Measurements from ENCODE around the gene SHC3. TPM values are rescaled to one million over a fixed set of nuclear protein-coding genes. Genes with fewer than 3 reads are reported as not detected.

The SHC3 gene
- total RNA-seq, 1 experiment from 2014 or later, result 1.8 TPM

DNA sequence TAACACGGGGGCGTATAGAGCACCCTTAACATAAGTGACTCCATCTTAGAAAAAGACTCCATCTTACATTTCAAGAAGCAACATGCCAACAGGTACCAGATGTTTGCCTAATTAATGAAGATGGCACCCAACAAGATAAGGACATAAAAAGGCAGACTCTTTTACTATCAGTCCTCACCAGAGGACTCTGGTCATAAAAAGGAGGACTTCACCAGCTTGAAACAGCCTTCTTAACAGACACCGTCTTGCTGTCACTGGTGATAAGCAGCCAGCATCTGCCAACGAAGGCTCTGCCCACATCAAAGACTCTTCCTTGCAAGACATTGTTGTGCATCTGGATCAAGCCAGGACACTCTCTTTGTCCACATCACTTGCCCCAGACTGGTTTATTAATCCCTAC lies 107.0 kb downstream of the SHC3 start:
- no peak for DNase-seq
- Histone ChIP-seq H4K8ac (replicated peaks; ENCODE audit: insufficient read length, low read depth, low read length) (no peak overlapping the region), H3K23me2 (ENCODE audit: insufficient read length, low read depth, low read length, poor library complexity, severe bottlenecking) (no peaks in the 10 kb centered on the region), H3K9me3 (ENCODE audit: control insufficient read depth, low read depth, low read length) (no peaks in the 10 kb centered on the region), H2BK15ac (ENCODE audit: low read depth, low read length) (no peak overlapping the region), H3K4me1 (ENCODE audit: insufficient read depth, low read length) (no peaks in the 10 kb centered on the region), H3K27me3 (ENCODE audit: insufficient read depth, low read length) (no peaks in the 10 kb centered on the region), H2BK120ac (ENCODE audit: low read depth, low read length, poor library complexity, severe bottlenecking) (no peak overlapping the region), H3K9ac (ENCODE audit: extremely low read depth, insufficient read length, low read length) (no peak overlapping the region), H3T11ph (ENCODE audit: low read length) (no peak overlapping the region), H3K27ac (ENCODE audit: insufficient read length, low read depth, low read length) (no peak overlapping the region), H2AK5ac (ENCODE audit: insufficient read length, low read length) (no peak overlapping the region), H3K4ac (ENCODE audit: low read depth, low read length) (no peak overlapping the region), H3K79me1 (ENCODE audit: insufficient read depth, low read depth, low read length, poor library complexity, severe bottlenecking) (no peaks in the 10 kb centered on the region), H3K79me2 (ENCODE audit: insufficient read depth, low read length) (no peaks in the 10 kb centered on the region), H4K91ac (ENCODE audit: insufficient read length, low read depth, low read length) (no peak overlapping the region), H2AFZ (ENCODE audit: low read length) (no peak overlapping the region), H4K20me1 (ENCODE audit: control insufficient read depth, insufficient read depth, insufficient read length) (no peaks in the 10 kb centered on the region), H2BK12ac (ENCODE audit: insufficient read length, low read depth, low read length) (no peak overlapping the region), H4K5ac (ENCODE audit: insufficient read length, low read depth, low read length) (no peak overlapping the region), H2BK5ac (ENCODE audit: insufficient read length, low read length) (no peak overlapping the region), H3K14ac (ENCODE audit: insufficient read depth, low read length) (no peak overlapping the region), H3K56ac (ENCODE audit: insufficient read length, low read depth, low read length) (no peak overlapping the region), H3K23ac (ENCODE audit: insufficient read length, low read depth, low read length) (no peak overlapping the region), H3K18ac (ENCODE audit: insufficient read length, low read depth, low read length) (no peak overlapping the region), H2BK20ac (ENCODE audit: low read depth, low read length, poor library complexity, severe bottlenecking) (no peak overlapping the region), H3K4me2 (ENCODE audit: insufficient read depth, insufficient read length, low read length) (no peak overlapping the region)
- Mint-ChIP-seq H3K9me3 (no peaks in the 10 kb centered on the region), H3K4me1 (no peaks in the 10 kb centered on the region), H3K4me3 (no peak overlapping the region), H3K36me3 (ENCODE audit: insufficient read depth in 1 of 3, low read depth in 3 of 3) (no peaks in the 10 kb centered on the region; a peak in 1 of 7 replicates), H3K27ac (no peak overlapping the region), H3K27me3 (ENCODE audit: low read depth) (no peaks in the 10 kb centered on the region)
- no CpG with 5 or more reads among the region's 4 CpGs for WGBS (ENCODE audit: extremely low coverage, insufficient read length, low lambda C conversion rate)
- TF ChIP-seq, protein P1, sequence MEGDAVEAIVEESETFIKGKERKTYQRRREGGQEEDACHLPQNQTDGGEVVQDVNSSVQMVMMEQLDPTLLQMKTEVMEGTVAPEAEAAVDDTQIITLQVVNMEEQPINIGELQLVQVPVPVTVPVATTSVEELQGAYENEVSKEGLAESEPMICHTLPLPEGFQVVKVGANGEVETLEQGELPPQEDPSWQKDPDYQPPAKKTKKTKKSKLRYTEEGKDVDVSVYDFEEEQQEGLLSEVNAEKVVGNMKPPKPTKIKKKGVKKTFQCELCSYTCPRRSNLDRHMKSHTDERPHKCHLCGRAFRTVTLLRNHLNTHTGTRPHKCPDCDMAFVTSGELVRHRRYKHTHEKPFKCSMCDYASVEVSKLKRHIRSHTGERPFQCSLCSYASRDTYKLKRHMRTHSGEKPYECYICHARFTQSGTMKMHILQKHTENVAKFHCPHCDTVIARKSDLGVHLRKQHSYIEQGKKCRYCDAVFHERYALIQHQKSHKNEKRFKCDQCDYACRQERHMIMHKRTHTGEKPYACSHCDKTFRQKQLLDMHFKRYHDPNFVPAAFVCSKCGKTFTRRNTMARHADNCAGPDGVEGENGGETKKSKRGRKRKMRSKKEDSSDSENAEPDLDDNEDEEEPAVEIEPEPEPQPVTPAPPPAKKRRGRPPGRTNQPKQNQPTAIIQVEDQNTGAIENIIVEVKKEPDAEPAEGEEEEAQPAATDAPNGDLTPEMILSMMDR (conservative IDR thresholded peaks at IDR 0.05), result no peak

Data from H9 (cell line).